Measurements from ENCODE around the gene ATP6V0D1. TPM values are rescaled to one million over a fixed set of nuclear protein-coding genes. Genes with fewer than 3 reads are reported as not detected.
A peak's percentile ranks its signal among the peaks of the same experiment; 100 is the strongest.

ATP6V0D1 gene
- total RNA-seq, 1 donor from 2014 or later: 74.5 TPM

GRCh38 chr16:67433131-67433719 lies 47.7 kb downstream of the ATP6V0D1 start:
- TF ChIP-seq CTCF (IDR thresholded peaks at IDR 0.05): no peak

GRCh38 chr16:67432506-67432890 lies 48.5 kb downstream of the ATP6V0D1 start:
- ATAC-seq (ENCODE audit: low read depth): no peak
- intact Hi-C loops (cut with micrococcal nuclease): no loop called here
- DNase-seq: no peak
- Mint-ChIP-seq H3K36me3 (ENCODE audit: low read depth) (peaks cover 12% of the 10 kb centered on the region), H3K27me3 (peaks cover 19% of the 10 kb centered on the region), H3K9me3 (no peaks in the 10 kb centered on the region), H3K4me1 (peaks cover 45% of the 10 kb centered on the region), H3K4me3 (peak overlapping the region; percentile 25), H3K27ac (no peak overlapping the region)
- CTCF ChIA-PET: no interaction called here
- no peak for TF ChIP-seq CTCF (IDR thresholded peaks at IDR 0.05)
- POLR2A ChIA-PET: interaction anchor here (0.6 to 0.8 kb wide), 2 partner anchors 34 to 287 kb away, joined by 3 to 10 read pairs; partner anchors contain the start of gene GFOD2

More at GRCh38 chr16:67433131-67433719, 47.7 kb downstream of the ATP6V0D1 start:
- ChIA-PET POLR2A (interaction anchor here (0.7 kb wide), 1 partner anchor 40 kb away, joined by 3 read pairs; the partner anchor contains the start of gene TPPP3), CTCF (no interaction called here)
- no peak for DNase-seq
- H3K9me3 Mint-ChIP-seq: no peaks in the 10 kb centered on the region
- no peak for ATAC-seq (ENCODE audit: low read depth)
- H3K36me3 Mint-ChIP-seq (ENCODE audit: low read depth): peaks cover 19% of the 10 kb centered on the region
- intact Hi-C loops (cut with micrococcal nuclease): no loop called here
- H3K4me1 Mint-ChIP-seq: peaks cover 49% of the 10 kb centered on the region
- H3K27ac Mint-ChIP-seq: no peak overlapping the region
- H3K27me3 Mint-ChIP-seq: peaks cover 19% of the 10 kb centered on the region
- no peak overlapping the region for H3K4me3 Mint-ChIP-seq

GRCh38 chr16:67431775-67432505 lies 49.0 kb downstream of the ATP6V0D1 start:
- CTCF ChIA-PET: no interaction called here
- ATAC-seq (ENCODE audit: low read depth): no peak

GRCh38 chr16:67430977-67431774 lies 49.8 kb downstream of the ATP6V0D1 start, which contains the start of gene HSD11B2:
HSD11B2 (plus strand) TSS chr16:67431121; CDS start chr16:67431249, 128 bp downstream.
- intact Hi-C loops (cut with micrococcal nuclease): no loop called here
- Mint-ChIP-seq H3K9me3 (no peaks in the 10 kb centered on the region), H3K27ac (no peak within 1 kb of the TSS), H3K27me3 (peaks cover 27% of the 10 kb centered on the region), H3K4me3 (peak within 1 kb of the TSS; percentile 83), H3K4me1 (peaks cover 38% of the 10 kb centered on the region), H3K36me3 (ENCODE audit: low read depth) (peaks cover 4% of the 10 kb centered on the region)
- ATAC-seq (ENCODE audit: low read depth) (peak; percentile 43), DNase-seq (peak; percentile 42)
- no peak for TF ChIP-seq CTCF (IDR thresholded peaks at IDR 0.05)
- CTCF ChIA-PET: interaction anchor here (1.0 kb wide), 1 partner anchor 34 kb away, joined by 6 read pairs; no protein-coding TSS in a partner anchor
- POLR2A ChIA-PET: interaction anchor here (0.6 to 0.8 kb wide), 4 partner anchors 14 to 35 kb away, joined by 3 to 10 read pairs (median 4); no protein-coding TSS in a partner anchor

More at GRCh38 chr16:67431775-67432505, 49.0 kb downstream of the ATP6V0D1 start:
- peaks cover 40% of the 10 kb centered on the region for H3K4me1 Mint-ChIP-seq
- H3K9me3 Mint-ChIP-seq: no peaks in the 10 kb centered on the region
- DNase-seq: no peak
- peaks cover 10% of the 10 kb centered on the region for H3K36me3 Mint-ChIP-seq (ENCODE audit: low read depth)
- H3K27me3 Mint-ChIP-seq: peaks cover 22% of the 10 kb centered on the region
- peak overlapping the region; percentile 70 for H3K4me3 Mint-ChIP-seq
- intact Hi-C loops (cut with micrococcal nuclease): no loop called here
- no peak for TF ChIP-seq CTCF (IDR thresholded peaks at IDR 0.05)
- H3K27ac Mint-ChIP-seq: no peak overlapping the region
- POLR2A ChIA-PET: interaction anchor here (0.6 to 0.8 kb wide), 4 partner anchors 26 to 287 kb away, joined by 3 to 10 read pairs (median 6); partner anchors contain the start of gene GFOD2
